ENCODE data around the gene TMEM253. TPM values are rescaled to one million over a fixed set of nuclear protein-coding genes. Genes with fewer than 3 reads are reported as not detected.

TMEM253 gene
- total RNA-seq, 1 experiment from 2014 or later = not detected

DNA sequence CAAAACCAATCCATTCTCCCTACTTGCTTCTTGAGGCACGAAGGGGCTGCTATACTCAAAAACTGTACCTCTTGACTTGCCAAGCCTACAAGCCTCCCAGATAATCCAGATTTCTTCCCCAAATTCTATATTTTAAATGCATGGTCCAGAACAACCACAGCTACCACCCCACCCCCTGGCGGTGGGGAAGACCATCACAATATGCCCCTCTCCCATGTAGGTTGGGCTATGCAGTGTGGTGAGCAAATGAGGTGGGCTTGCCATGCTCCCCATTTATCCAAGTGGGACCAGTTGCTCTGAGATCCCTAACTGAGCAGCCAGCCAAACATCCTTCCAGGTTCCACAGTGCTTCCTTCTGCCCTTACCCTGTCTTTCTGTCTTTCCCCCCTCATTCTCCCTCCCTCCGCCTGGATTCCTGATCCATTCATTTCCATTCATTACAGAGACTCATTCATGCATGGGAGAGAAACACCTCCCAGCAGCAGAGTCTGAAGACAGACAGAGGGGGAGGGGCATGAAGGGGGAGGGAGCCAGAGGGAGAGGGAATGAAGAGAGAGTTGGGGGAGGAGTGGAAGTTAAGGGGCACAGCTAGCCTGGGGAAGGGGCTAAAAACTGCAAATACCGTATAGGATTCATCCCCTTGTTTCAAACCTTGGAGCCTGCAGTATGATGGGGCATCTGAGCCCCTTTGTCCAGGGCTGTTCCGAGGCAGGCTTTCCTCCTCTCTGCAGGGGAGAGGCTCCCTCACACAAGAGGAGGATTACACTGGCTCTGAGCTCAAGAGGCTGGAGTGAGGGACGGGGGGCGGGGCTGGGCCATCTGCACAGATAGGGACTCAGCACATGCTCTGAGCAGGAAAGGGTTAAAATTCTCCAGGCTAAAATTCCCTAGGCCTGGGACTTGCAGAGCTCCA lies 6.8 kb upstream of the TMEM253 start:
- H3F3A ChIP-seq (ENCODE audit: low read length, unreplicated experiment) = no peaks in the 10 kb centered on the region
- no peak overlapping the region for H3K4me3 ChIP-seq (ENCODE audit: low read length)
- ChIA-PET CTCF (interaction anchor here (0.7 kb wide), 1 partner anchor 79 kb away, joined by 3 read pairs; no protein-coding TSS in a partner anchor), POLR2A (ENCODE audit: unreplicated experiment) (no interaction called here)
- H2AFZ ChIP-seq (ENCODE audit: low read length) = no peak overlapping the region
- DNase-seq (no peak), ATAC-seq (no peak)
- H4K20me1 ChIP-seq (ENCODE audit: low read length) = no peaks in the 10 kb centered on the region
- no peaks in the 10 kb centered on the region for H3K9me2 ChIP-seq (replicated peaks; ENCODE audit: low read length)
- H3K36me3 ChIP-seq (ENCODE audit: low read depth, low read length) = no peaks in the 10 kb centered on the region
- no peaks in the 10 kb centered on the region for H3K9me3 ChIP-seq (ENCODE audit: low read length)
- H3K9ac ChIP-seq (ENCODE audit: low read length) = no peak overlapping the region
- no TSS peak for BruUV-seq (replicated peaks)
- H3K27ac ChIP-seq (ENCODE audit: low read length) = no peak overlapping the region
- TF ChIP-seq EZH2 (IDR thresholded peaks at IDR 0.05; ENCODE audit: low read length, unreplicated experiment) (no peak), EZH2phosphoT487 (IDR thresholded peaks at IDR 0.05; ENCODE audit: borderline replicate concordance, low read length) (no peak)
- TF ChIP-seq, protein P1, sequence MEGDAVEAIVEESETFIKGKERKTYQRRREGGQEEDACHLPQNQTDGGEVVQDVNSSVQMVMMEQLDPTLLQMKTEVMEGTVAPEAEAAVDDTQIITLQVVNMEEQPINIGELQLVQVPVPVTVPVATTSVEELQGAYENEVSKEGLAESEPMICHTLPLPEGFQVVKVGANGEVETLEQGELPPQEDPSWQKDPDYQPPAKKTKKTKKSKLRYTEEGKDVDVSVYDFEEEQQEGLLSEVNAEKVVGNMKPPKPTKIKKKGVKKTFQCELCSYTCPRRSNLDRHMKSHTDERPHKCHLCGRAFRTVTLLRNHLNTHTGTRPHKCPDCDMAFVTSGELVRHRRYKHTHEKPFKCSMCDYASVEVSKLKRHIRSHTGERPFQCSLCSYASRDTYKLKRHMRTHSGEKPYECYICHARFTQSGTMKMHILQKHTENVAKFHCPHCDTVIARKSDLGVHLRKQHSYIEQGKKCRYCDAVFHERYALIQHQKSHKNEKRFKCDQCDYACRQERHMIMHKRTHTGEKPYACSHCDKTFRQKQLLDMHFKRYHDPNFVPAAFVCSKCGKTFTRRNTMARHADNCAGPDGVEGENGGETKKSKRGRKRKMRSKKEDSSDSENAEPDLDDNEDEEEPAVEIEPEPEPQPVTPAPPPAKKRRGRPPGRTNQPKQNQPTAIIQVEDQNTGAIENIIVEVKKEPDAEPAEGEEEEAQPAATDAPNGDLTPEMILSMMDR (conservative IDR thresholded peaks at IDR 0.05; ENCODE audit: low read depth, low read length) = no peak
- no peak overlapping the region for H3K4me2 ChIP-seq (ENCODE audit: low read length)
- intact Hi-C loops (cut with micrococcal nuclease) = no loop called here
- no peaks in the 10 kb centered on the region for H3K79me2 ChIP-seq (ENCODE audit: low read length)
- peaks cover 3% of the 10 kb centered on the region for H3K4me1 ChIP-seq (ENCODE audit: insufficient read depth, low read length)
- H3K27me3 ChIP-seq (ENCODE audit: low read length) = no peaks in the 10 kb centered on the region

DNA sequence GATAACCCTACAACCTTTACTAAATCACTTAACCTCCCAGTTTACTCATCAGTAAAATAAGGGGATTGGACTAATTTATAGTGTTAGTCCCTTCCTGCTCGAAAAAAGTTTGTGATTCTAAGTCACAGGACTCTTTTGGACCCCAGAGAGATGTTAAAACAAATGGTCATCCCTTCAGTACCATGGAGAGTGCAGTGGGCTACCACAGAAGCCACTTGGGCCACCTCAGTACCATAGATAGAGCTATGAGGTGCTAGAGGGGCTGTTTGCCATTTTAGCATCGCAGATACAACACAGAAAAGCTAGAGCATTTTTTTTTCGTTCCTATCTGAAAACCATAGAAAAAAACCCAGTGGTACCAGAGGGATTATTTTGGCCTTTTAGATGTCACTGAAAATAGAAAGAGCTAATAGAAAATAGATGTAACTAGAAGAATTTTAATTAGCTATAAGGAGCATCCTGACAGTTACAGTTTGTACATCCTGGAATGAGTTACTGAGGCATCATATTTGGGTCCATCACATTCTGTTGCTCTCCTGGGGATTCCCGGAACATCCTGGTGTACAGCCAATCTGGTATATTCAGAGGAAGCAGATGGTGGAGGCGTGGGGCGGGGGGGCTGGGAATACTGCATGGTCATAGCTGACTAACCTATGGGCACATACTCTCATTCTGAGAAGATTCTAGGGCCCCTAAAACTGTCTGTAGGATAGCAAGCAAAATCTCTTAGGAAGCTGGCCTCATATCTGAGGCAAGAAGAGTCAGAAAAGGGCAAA lies 5.2 kb upstream of the TMEM253 start:
- Histone ChIP-seq H3K79me2 (ENCODE audit: low read length) (no peaks in the 10 kb centered on the region), H3K9me3 (ENCODE audit: low read length) (no peaks in the 10 kb centered on the region), H3K36me3 (ENCODE audit: low read depth, low read length) (no peaks in the 10 kb centered on the region), H3K9me2 (replicated peaks; ENCODE audit: low read length) (no peaks in the 10 kb centered on the region), H3K4me3 (ENCODE audit: low read length) (no peak overlapping the region), H4K20me1 (ENCODE audit: low read length) (no peaks in the 10 kb centered on the region), H3K9ac (ENCODE audit: low read length) (no peak overlapping the region), H3K4me2 (ENCODE audit: low read length) (no peak overlapping the region), H3K27me3 (ENCODE audit: low read length) (no peaks in the 10 kb centered on the region), H2AFZ (ENCODE audit: low read length) (no peak overlapping the region), H3K4me1 (ENCODE audit: insufficient read depth, low read length) (peaks cover 11% of the 10 kb centered on the region), H3F3A (ENCODE audit: low read length, unreplicated experiment) (no peaks in the 10 kb centered on the region), H3K27ac (ENCODE audit: low read length) (no peak overlapping the region)
- BruUV-seq (replicated peaks) = TSS peak; percentile 16
- no peak for DNase-seq
- intact Hi-C loops (cut with micrococcal nuclease) = no loop called here
- POLR2A ChIA-PET (ENCODE audit: unreplicated experiment) = interaction anchor here (0.7 kb wide), 1 partner anchor 16 kb away, joined by 5 read pairs; no protein-coding TSS in a partner anchor
- CTCF ChIA-PET = interaction anchor here (0.5 to 1.0 kb wide), 3 partner anchors 8 to 247 kb away, joined by 3 read pairs; no protein-coding TSS in a partner anchor
- TF ChIP-seq, protein P1 (conservative IDR thresholded peaks at IDR 0.05; ENCODE audit: low read depth, low read length) = no peak
- TF ChIP-seq EZH2 (IDR thresholded peaks at IDR 0.05; ENCODE audit: low read length, unreplicated experiment) (no peak), EZH2phosphoT487 (IDR thresholded peaks at IDR 0.05; ENCODE audit: borderline replicate concordance, low read length) (no peak)
- no peak for ATAC-seq

Data from PC-3 (cell line).